ENCODE measurements around the gene XIRP1.

XIRP1 gene

GRCh38 chr3:39205919-39206516, 13.6 kb upstream of the XIRP1 start:
- Mint-ChIP-seq H3K4me1 (peaks cover 73% of the 10 kb centered on the region), H3K9me3 (peaks cover 35% of the 10 kb centered on the region), H3K36me3 (ENCODE audit: low read depth) (peaks cover 15% of the 10 kb centered on the region), H3K27ac (peak overlapping the region; percentile 77), H3K27me3 (ENCODE audit: low read depth, poor library complexity) (peaks cover 3% of the 10 kb centered on the region), H3K4me3 (peak overlapping the region; percentile 31)
- no peak for TF ChIP-seq CTCF (IDR thresholded peaks at IDR 0.05)
- no peak for DNase-seq

GRCh38 chr3:39205131-39205530, 12.7 kb upstream of the XIRP1 start:
- H3K4me3 Mint-ChIP-seq = no peak overlapping the region
- DNase-seq = no peak
- H3K9me3 Mint-ChIP-seq = peaks cover 32% of the 10 kb centered on the region
- peaks cover 4% of the 10 kb centered on the region for H3K27me3 Mint-ChIP-seq (ENCODE audit: low read depth, poor library complexity)
- peaks cover 72% of the 10 kb centered on the region for H3K4me1 Mint-ChIP-seq
- H3K36me3 Mint-ChIP-seq (ENCODE audit: low read depth) = peaks cover 16% of the 10 kb centered on the region
- peak overlapping the region; percentile 44 for H3K27ac Mint-ChIP-seq
- TF ChIP-seq CTCF (IDR thresholded peaks at IDR 0.05) = no peak

- Mint-ChIP-seq H3K9me3 (peaks cover 22% of the 10 kb centered on the region), H3K4me3 (no peak overlapping the region), H3K27ac (no peak overlapping the region), H3K36me3 (ENCODE audit: low read depth) (peaks cover 12% of the 10 kb centered on the region), H3K4me1 (peaks cover 68% of the 10 kb centered on the region), H3K27me3 (ENCODE audit: low read depth, poor library complexity) (peaks cover 4% of the 10 kb centered on the region)
- no peak for DNase-seq
- TF ChIP-seq CTCF (IDR thresholded peaks at IDR 0.05) = no peak
These were observed 11.5 kb upstream of the XIRP1 start for GRCh38 chr3:39203860-39204259.

GRCh38 chr3:39203402-39203801, 11.0 kb upstream of the XIRP1 start:
- Mint-ChIP-seq H3K27ac (no peak overlapping the region), H3K36me3 (ENCODE audit: low read depth) (peaks cover 12% of the 10 kb centered on the region), H3K9me3 (peaks cover 22% of the 10 kb centered on the region), H3K27me3 (ENCODE audit: low read depth, poor library complexity) (peaks cover 4% of the 10 kb centered on the region), H3K4me1 (peaks cover 67% of the 10 kb centered on the region), H3K4me3 (no peak overlapping the region)
- DNase-seq = no peak
- no peak for TF ChIP-seq CTCF (IDR thresholded peaks at IDR 0.05)

GRCh38 chr3:39202094-39202493, 9.7 kb upstream of the XIRP1 start:
- Mint-ChIP-seq H3K27ac (no peak overlapping the region), H3K4me1 (peaks cover 64% of the 10 kb centered on the region), H3K27me3 (ENCODE audit: low read depth, poor library complexity) (peaks cover 8% of the 10 kb centered on the region), H3K36me3 (ENCODE audit: low read depth) (peaks cover 12% of the 10 kb centered on the region), H3K9me3 (peaks cover 22% of the 10 kb centered on the region), H3K4me3 (no peak overlapping the region)
- DNase-seq = no peak
- no peak for TF ChIP-seq CTCF (IDR thresholded peaks at IDR 0.05)

GRCh38 chr3:39196671-39197356, 4.4 kb upstream of the XIRP1 start:
- H3K36me3 Mint-ChIP-seq (ENCODE audit: low read depth) = peaks cover 5% of the 10 kb centered on the region
- no peak for TF ChIP-seq CTCF (IDR thresholded peaks at IDR 0.05)
- peaks cover 10% of the 10 kb centered on the region for H3K9me3 Mint-ChIP-seq
- peaks cover 55% of the 10 kb centered on the region for H3K4me1 Mint-ChIP-seq
- peak overlapping the region; percentile 96 for H3K27ac Mint-ChIP-seq
- DNase-seq = no peak
- H3K4me3 Mint-ChIP-seq = peak overlapping the region; percentile 35
- H3K27me3 Mint-ChIP-seq (ENCODE audit: low read depth, poor library complexity) = peaks cover 8% of the 10 kb centered on the region

Measured in nephron progenitor cell (in vitro differentiated cells).